Activated CD4-positive, alpha-beta T cell treated with anti-CD3 and anti-CD28 coated beads, Interleukin-2, amount 50 U/mL, for 16 hours (primary cell): ENCODE results near the gene COL1A1.

Experiments
- DNase-seq: peaks from one replicate; pipeline ENCODE4 v3.0.0-alpha.2; 2020

COL1A1 gene

GRCh38 chr17:50151937-50152547 lies 49.4 kb downstream of the COL1A1 start:
- DNase-seq = peak; percentile 73

GRCh38 chr17:50151041-50151936 lies 50.1 kb downstream of the COL1A1 start:
- peak; percentile 94 for DNase-seq

GRCh38 chr17:50150354-50151040 lies 50.9 kb downstream of the COL1A1 start, which contains the start of gene PPP1R9B:
Gene PPP1R9B (minus strand): TSS chr17:50150677. CDS start chr17:50150513, 164 bp downstream.
- no peak for DNase-seq

GRCh38 chr17:50149417-50150353 lies 51.7 kb downstream of the COL1A1 start:
- DNase-seq = peak; percentile 50

- DNase-seq = no peak
These were observed 52.4 kb downstream of the COL1A1 start for GRCh38 chr17:50149091-50149416.

GRCh38 chr17:50148226-50149090 lies 53.0 kb downstream of the COL1A1 start:
- DNase-seq = peak; percentile 75

- DNase-seq = peak; percentile 29
These were observed 53.6 kb downstream of the COL1A1 start for GRCh38 chr17:50147841-50148225.

- no peak for DNase-seq
These were observed 54.3 kb downstream of the COL1A1 start for GRCh38 chr17:50146927-50147665.

GRCh38 chr17:50146230-50146926 lies 55.1 kb downstream of the COL1A1 start:
- DNase-seq = no peak

- DNase-seq = no peak
These were observed 55.8 kb downstream of the COL1A1 start for GRCh38 chr17:50145532-50146229.

GRCh38 chr17:50144845-50145531 lies 56.4 kb downstream of the COL1A1 start:
- DNase-seq = no peak

- no peak for DNase-seq
These were observed 57.1 kb downstream of the COL1A1 start for GRCh38 chr17:50144355-50144754.

GRCh38 chr17:50143461-50144176 lies 57.8 kb downstream of the COL1A1 start:
- DNase-seq = no peak

- no peak for DNase-seq
These were observed 59.7 kb downstream of the COL1A1 start for GRCh38 chr17:50141745-50142110.

GRCh38 chr17:50141026-50141744 lies 60.2 kb downstream of the COL1A1 start:
- no peak for DNase-seq

- DNase-seq = peak; percentile 88
These were observed 61.2 kb downstream of the COL1A1 start for GRCh38 chr17:50139950-50140885.
